HG03565 (cell line): ENCODE results near the gene FRMPD2.
A peak's percentile ranks its signal among the peaks of the same experiment; 100 is the strongest.
"Not testable (repeated sequence)": the region's sequence is repeated elsewhere in the genome, so short reads cannot be mapped to it uniquely, and the experiment has no call there.

Experiments used
- ATAC-seq: cut with Tn5 transposase; IDR thresholded peaks from one replicate; pipeline ENCODE4 v1.9.1; 2021; ENCODE audit warnings: mild to moderate bottlenecking, moderate library complexity; ENCODE audit not compliant: unreplicated experiment

Gene FRMPD2

GRCh38 chr10:48211777-48212176, 62.7 kb downstream of the FRMPD2 start:
- no peak for ATAC-seq

GRCh38 chr10:48210966-48211365, 63.5 kb downstream of the FRMPD2 start:
- ATAC-seq: no peak

GRCh38 chr10:48210391-48210790, 64.1 kb downstream of the FRMPD2 start:
- ATAC-seq: no peak

GRCh38 chr10:48209241-48209640, 65.3 kb downstream of the FRMPD2 start:
- ATAC-seq: no peak

GRCh38 chr10:48207853-48208252, 66.6 kb downstream of the FRMPD2 start:
- no peak for ATAC-seq

- ATAC-seq: no peak
These were observed 67.8 kb downstream of the FRMPD2 start for GRCh38 chr10:48206482-48207250.

GRCh38 chr10:48205918-48206317, 68.6 kb downstream of the FRMPD2 start:
- ATAC-seq: peak; percentile 89

DNA sequence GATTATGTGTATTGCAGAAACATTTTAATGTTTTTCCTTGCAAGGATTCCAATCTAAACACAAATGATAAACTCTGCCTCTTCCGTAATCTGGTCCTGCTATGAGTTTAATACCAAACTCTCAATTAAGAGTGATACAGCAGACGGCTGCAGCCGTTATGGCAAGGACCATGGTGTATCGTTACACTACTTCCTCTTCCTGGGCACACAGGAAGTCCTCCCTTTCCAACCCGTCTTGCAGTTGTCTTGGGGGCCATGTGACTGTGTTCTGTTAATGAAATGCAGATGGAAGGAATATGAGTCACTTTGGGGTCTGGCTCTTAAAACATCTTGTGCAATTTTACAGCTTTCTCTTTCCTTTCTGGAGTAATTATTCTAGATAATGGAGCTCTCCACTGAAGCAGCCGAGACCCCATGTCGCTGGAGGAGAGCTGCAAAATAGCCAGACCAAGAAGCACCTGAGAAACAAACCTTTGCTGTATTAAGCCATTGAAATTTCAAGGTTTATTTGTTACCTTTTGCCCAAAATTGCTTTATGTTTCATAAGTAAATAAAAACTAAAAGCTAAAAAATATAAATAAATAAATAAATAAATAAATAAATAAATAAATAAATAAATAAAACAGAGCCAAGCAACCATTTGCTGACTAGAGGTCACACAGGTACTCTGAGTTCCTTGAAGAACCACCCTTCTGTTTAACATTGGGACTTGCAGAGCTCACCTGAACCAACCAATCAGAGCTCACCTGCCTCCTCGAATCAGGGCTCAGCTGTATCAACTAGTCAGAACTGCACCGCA, 74.7 kb downstream of the FRMPD2 start:
- ATAC-seq: no peak

- no peak for ATAC-seq
These were observed 77.1 kb downstream of the FRMPD2 start for GRCh38 chr10:48197236-48197899.

GRCh38 chr10:48195803-48196202, 78.7 kb downstream of the FRMPD2 start:
- ATAC-seq: no peak

DNA sequence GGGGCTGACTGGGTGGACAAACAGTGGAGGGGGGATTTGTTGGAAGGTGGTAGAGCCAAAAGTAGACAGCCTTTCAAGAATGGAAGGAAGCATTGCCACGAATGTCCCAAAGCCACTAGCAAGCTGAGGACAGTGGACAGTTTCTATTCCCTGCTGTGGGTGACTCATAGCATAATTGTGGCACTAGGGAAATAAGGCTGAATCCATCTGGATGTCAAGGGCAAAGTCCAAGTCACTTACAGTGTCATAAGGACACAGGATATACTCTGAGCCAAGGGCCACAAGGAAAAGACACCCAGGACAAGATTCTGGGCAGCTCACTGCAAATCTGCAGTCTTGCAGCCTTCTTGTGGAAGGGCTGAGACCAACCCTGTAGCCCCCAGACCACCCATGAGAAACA, 79.7 kb downstream of the FRMPD2 start:
- ATAC-seq: no peak

GRCh38 chr10:48193556-48193955, 80.9 kb downstream of the FRMPD2 start:
- no peak for ATAC-seq

GRCh38 chr10:48192881-48193450, 81.5 kb downstream of the FRMPD2 start:
- no peak for ATAC-seq

GRCh38 chr10:48187713-48188485, 86.6 kb downstream of the FRMPD2 start:
- ATAC-seq: no peak

DNA sequence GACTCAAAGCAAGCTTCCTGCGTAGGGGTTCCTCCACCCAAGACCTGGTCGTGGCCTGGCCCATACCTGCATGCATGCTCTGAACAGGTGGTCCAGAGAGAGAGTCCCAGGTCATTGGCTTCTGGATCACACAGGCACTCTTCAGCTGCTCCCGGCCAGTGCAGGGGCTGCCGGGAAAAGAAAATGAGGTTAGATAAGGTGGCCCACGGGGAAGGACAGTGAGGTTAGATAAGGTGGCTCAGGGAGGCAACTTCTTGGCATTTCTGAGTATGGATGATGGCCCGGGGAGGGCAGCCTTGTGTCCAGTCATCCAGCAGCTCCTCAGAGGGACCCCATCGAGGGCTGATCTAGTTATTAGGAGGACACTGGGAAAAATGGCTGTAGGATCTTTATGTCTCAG, 87.4 kb downstream of the FRMPD2 start:
- no peak for ATAC-seq

DNA sequence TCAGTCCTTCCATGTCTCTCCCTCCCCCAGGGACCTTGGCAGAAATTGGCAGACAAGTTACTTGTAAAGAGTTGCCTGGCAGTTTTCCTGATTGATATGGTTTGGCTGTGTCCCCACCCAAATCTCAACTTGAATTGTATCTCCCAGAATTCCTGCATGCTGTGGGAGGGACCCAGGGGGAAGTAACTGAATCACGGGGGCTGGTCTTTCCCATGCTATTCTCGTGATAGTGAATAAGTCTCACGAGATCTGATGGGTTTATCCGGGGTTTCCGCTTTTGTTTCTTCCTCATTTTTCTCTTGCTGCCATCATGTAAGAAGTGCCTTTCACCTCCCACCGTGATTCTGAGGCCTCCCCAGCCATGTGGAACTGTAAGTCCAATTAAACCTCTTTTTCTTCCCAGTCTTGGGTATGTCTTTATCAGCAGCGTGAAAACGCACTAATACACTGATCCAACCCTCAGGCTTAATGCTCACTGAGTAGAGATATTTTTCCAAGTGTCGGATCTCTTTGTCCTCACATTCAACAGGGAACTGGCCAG, 88.2 kb downstream of the FRMPD2 start:
- not testable (repeated sequence) for ATAC-seq

- ATAC-seq: no peak
These were observed 90.3 kb downstream of the FRMPD2 start for GRCh38 chr10:48184224-48184623.

GRCh38 chr10:48172715-48173114, 101.8 kb downstream of the FRMPD2 start:
- not testable (repeated sequence) for ATAC-seq

- not testable (repeated sequence) for ATAC-seq
These were observed 113.8 kb downstream of the FRMPD2 start for GRCh38 chr10:48160670-48161069.

DNA sequence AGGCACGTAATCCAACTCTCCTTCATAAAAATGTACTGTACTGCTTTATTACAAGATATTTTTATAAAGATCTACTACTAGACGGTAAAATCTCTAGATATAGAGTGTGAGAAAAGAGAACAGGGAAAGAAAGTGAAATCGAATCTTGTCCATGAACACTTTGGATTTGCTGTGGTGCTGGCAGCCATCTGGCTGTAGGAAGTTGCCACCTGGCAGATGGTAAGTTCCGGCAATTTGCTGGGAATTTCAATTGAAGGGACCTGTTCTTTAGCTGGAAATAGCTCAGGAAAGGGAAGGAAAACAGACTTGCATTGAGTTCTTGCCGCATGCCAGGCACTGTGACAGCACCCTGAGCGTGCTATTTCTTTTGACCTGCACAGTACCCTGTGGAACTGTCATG, 114.3 kb downstream of the FRMPD2 start:
- ATAC-seq: not testable (repeated sequence)
